Endothelial cell (in vitro differentiated cells): ENCODE data around the gene HDAC4. TPM values are rescaled to one million over a fixed set of nuclear protein-coding genes. Genes with fewer than 3 reads are reported as not detected.

Experiments
- DNase-seq: peaks from one replicate; pipeline ENCODE4 v3.0.0; 2021; ENCODE audit warnings: low spot score
- H3K27ac Mint-ChIP-seq: one replicate; pipeline ENCODE4 v1.8.0; 2021; ENCODE audit warnings: mixed read lengths, inconsistent platforms; ENCODE audit not compliant: unreplicated experiment
- H3K27me3 Mint-ChIP-seq: one replicate; pipeline ENCODE4 v1.8.0; 2021; ENCODE audit warnings: mild to moderate bottlenecking, moderate library complexity, mixed read lengths, inconsistent platforms; ENCODE audit not compliant: unreplicated experiment
- H3K36me3 Mint-ChIP-seq: one replicate; pipeline ENCODE4 v1.8.0; 2021; ENCODE audit warnings: mild to moderate bottlenecking, low read depth, mixed read lengths, inconsistent platforms; ENCODE audit not compliant: unreplicated experiment
- H3K4me1 Mint-ChIP-seq: one replicate; pipeline ENCODE4 v1.8.0; 2021; ENCODE audit warnings: mild to moderate bottlenecking, mixed read lengths, inconsistent platforms; ENCODE audit not compliant: unreplicated experiment
- H3K4me3 Mint-ChIP-seq: one replicate; pipeline ENCODE4 v1.8.0; 2021; ENCODE audit warnings: mild to moderate bottlenecking, mixed read lengths, inconsistent platforms; ENCODE audit not compliant: unreplicated experiment
- H3K9me3 Mint-ChIP-seq: one replicate; pipeline ENCODE4 v1.8.0; 2021; ENCODE audit warnings: mixed read lengths, inconsistent platforms; ENCODE audit not compliant: unreplicated experiment
- total RNA-seq: library from RNA; stranded (reverse); fragmentation: NEBNext Ultra II Directional; extraction: Animal tissue kit (Norgen Biotek cat#: 25700); gene quantifications from one replicate; pipeline ENCODE4 v1.2.1, GENCODE V29; 2021; ENCODE audit not compliant: unreplicated experiment
- TF ChIP-seq, protein P1 (sequence below): fragments of 200-600 bp; sonication (generic); IDR thresholded peaks from one replicate; pipeline ENCODE4 v1.5.0; 2021; ENCODE audit warnings: antibody characterized with exemption; ENCODE audit not compliant: unreplicated experiment

Gene HDAC4
- total RNA-seq, 1 donor from 2014 or later: 26.0 TPM

DNA sequence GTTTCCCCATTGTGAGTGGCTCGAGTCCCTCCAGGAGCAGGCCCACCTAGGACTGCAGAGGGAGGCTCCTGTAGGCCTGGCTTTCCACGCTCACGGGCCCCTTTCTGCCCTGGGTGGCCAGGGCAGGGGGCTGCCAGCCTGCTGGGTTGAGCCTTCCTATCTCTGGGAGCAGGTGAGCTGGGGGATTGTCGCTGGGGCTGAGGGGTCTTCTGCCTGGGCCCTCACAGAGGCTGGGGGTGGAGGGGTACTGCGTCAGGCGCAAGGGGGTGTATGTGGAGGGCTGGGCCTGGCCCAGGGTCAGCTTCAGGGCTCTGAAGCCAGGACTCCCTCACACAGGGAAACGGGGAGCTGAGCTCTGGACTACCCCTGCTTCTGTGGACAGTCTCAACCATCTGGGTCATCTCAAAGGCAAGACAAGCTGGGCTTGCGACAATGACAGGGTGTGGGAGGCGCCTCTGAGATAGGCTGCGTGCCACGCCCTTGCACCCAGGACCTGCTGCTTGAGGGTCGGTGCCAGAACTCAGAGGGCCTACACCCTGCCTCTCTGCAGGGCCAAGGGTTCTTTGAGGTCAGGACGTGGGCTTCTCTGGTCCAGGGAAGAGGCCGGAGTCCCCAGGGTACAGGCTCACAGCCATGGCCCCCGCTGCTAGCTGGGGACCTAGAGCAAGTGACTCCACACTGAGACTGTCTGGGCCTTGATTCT is 346.9 kb downstream of the HDAC4 start:
- DNase-seq: no peak
- TF ChIP-seq, protein P1, sequence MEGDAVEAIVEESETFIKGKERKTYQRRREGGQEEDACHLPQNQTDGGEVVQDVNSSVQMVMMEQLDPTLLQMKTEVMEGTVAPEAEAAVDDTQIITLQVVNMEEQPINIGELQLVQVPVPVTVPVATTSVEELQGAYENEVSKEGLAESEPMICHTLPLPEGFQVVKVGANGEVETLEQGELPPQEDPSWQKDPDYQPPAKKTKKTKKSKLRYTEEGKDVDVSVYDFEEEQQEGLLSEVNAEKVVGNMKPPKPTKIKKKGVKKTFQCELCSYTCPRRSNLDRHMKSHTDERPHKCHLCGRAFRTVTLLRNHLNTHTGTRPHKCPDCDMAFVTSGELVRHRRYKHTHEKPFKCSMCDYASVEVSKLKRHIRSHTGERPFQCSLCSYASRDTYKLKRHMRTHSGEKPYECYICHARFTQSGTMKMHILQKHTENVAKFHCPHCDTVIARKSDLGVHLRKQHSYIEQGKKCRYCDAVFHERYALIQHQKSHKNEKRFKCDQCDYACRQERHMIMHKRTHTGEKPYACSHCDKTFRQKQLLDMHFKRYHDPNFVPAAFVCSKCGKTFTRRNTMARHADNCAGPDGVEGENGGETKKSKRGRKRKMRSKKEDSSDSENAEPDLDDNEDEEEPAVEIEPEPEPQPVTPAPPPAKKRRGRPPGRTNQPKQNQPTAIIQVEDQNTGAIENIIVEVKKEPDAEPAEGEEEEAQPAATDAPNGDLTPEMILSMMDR: no peak
- Mint-ChIP-seq H3K4me1 (no peaks in the 10 kb centered on the region), H3K27ac (no peak overlapping the region), H3K4me3 (no peak overlapping the region), H3K9me3 (no peaks in the 10 kb centered on the region), H3K27me3 (no peaks in the 10 kb centered on the region), H3K36me3 (peaks cover 4% of the 10 kb centered on the region)

DNA sequence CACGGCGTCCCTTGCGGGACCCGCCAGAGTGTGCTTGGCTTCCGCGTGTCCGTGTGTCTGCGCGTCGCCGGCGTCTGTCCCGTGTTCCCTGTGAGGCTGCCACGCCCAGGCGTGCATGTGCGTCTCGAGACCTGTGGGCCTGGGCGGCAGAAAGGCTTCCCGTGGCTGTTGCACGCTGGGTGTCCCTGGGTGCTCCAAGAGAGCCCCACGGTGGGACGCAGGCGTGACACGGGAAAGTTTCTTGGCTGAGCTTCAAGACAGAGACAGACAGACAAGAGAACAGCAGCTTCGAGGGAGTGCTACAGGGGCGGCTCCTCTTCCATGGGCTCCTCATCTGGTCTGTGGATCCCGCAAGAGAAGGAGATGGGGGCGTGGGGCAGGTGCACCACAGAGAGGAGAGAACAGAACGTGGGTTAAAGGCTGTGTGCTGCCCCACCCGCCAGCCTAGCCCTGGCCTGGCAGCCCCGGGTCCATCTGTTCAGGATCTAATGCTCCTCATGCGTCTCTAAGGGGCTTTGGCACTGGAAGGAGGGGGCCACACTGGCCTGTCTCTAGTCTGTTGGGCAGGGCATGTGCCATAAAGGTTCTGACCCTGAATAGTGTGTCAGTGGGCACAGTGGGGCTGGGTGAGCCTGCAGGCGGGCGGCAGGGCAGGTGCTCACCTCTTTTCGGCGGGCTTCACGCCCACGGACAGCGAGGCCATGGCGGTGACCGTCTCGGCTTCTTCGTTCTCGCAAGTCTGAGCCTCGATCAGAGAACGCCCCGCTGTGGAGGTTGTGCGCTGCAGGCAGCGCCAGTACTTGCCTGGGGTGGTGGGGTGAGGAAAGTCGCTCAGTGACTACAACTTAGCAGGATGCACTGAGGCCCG is 347.8 kb downstream of the HDAC4 start:
- DNase-seq: no peak

DNA sequence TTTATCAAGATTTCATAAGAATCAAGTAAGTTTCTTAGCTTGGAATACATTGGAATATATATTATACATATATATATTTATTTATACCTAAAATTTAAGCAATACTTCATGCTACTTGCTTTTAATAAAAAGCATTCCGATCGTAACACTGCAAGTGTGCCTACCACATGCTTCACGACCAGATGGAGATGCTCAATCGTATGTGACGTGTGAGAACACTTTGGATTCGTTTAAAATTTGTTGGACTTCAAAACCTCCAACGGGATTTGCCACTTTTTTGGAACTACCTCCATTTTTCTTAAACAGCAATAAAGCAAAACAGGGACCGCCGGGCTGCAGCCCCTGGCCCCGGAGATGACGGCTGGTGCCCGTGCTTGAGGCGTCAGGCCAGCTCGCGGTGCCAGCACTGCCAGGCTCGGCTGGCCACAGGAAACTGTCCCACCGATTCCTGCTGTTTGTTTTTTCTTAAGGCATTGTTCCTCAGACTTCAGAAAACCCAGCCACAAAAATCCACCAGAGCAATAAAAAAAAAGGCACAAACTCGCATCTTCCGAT is 348.9 kb downstream of the HDAC4 start:
- Mint-ChIP-seq H3K4me3 (no peak overlapping the region), H3K36me3 (peaks cover 4% of the 10 kb centered on the region), H3K27ac (no peak overlapping the region), H3K9me3 (no peaks in the 10 kb centered on the region), H3K4me1 (no peaks in the 10 kb centered on the region), H3K27me3 (no peaks in the 10 kb centered on the region)
- DNase-seq: no peak
- TF ChIP-seq, protein P1: no peak

More for the DNA sequence above, 347.8 kb downstream of the HDAC4 start:
- no peak overlapping the region for H3K4me3 Mint-ChIP-seq
- H3K27me3 Mint-ChIP-seq: no peaks in the 10 kb centered on the region
- no peak overlapping the region for H3K27ac Mint-ChIP-seq
- no peaks in the 10 kb centered on the region for H3K4me1 Mint-ChIP-seq
- TF ChIP-seq, protein P1: no peak
- H3K9me3 Mint-ChIP-seq: no peaks in the 10 kb centered on the region
- peaks cover 4% of the 10 kb centered on the region for H3K36me3 Mint-ChIP-seq

DNA sequence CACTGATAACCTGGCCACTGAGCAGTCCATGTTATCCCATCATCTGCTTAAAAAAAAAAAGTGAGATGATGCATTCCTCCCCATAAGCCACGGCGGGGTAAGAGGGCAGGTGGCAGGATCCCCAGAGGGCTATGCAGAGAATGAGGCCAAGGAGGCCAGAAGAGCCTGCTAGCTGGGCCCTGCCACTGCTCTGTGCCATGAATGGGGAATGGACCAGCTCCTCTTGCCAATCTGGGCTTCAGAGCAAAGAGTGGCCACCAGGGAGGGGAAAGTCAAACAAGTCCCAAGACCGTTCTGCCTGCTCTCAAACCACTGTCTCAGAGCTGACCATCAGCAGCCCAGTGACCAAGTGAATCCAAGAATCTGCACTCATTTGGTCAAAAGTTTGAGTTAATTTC is 350.6 kb downstream of the HDAC4 start:
- Mint-ChIP-seq H3K36me3 (peaks cover 4% of the 10 kb centered on the region), H3K4me1 (no peaks in the 10 kb centered on the region), H3K27me3 (no peaks in the 10 kb centered on the region), H3K4me3 (no peak overlapping the region), H3K27ac (no peak overlapping the region), H3K9me3 (no peaks in the 10 kb centered on the region)
- no peak for DNase-seq
- TF ChIP-seq, protein P1: no peak
